DND-41 (cell line): ENCODE data around the gene CSNK1A1L.

Experiments
- ATAC-seq: fragments of 200-7000 bp; cut with Tn5 transposase; 3 replicates; pipeline ENCODE4 v1.9.1; 2021; ENCODE audit warnings: low read depth; ENCODE audit not compliant: insufficient read depth
- DNase-seq: peaks from one replicate; pipeline ENCODE4 v3.0.0-alpha.2; 2020
- H2AFZ ChIP-seq: 2 replicates; pipeline ENCODE4 v1.6.0; 2012; ENCODE audit warnings: low read depth, low read length
- H3K27ac ChIP-seq: 2 replicates; pipeline ENCODE4 v1.5.1; 2012; ENCODE audit warnings: low read length, inconsistent platforms
- H3K27me3 ChIP-seq: fragments of 200-600 bp; sonication (generic); 2 replicates; pipeline ENCODE4 v1.6.0; 2012; ENCODE audit warnings: low read length, mild to moderate bottlenecking, inconsistent platforms; ENCODE audit not compliant: insufficient read depth, poor library complexity
- H3K36me3 ChIP-seq: 2 replicates; pipeline ENCODE4 v1.5.1; 2012; ENCODE audit warnings: low read length, inconsistent platforms; ENCODE audit not compliant: insufficient read depth
- H3K4me1 ChIP-seq: 2 replicates; pipeline ENCODE4 v1.5.1; 2012; ENCODE audit warnings: mild to moderate bottlenecking, low read length; ENCODE audit not compliant: insufficient read depth
- H3K4me2 ChIP-seq: 2 replicates; pipeline ENCODE4 v1.6.0; 2012; ENCODE audit warnings: mild to moderate bottlenecking, moderate library complexity, low read length, inconsistent platforms; ENCODE audit not compliant: insufficient read depth
- H3K4me3 ChIP-seq, 2 experiments: fragments of 200-600 bp in 1 of 2; shearing (Covaris generic) in 1 of 2; 2 replicates each; pipeline ENCODE4 v1.5.1; 2012 to 2016; ENCODE audit warnings: inconsistent platforms in 2 of 2, low read length in 2 of 2, mild to moderate bottlenecking in 2 of 2, low read depth in 1 of 2, moderate library complexity in 1 of 2
- H3K79me2 ChIP-seq: 2 replicates; pipeline ENCODE4 v1.6.0; 2012; ENCODE audit warnings: low read length, inconsistent platforms; ENCODE audit not compliant: insufficient read depth
- H3K9ac ChIP-seq: 2 replicates; pipeline ENCODE4 v1.6.0; 2012; ENCODE audit warnings: low read depth, mild to moderate bottlenecking, inconsistent platforms, low read length, moderate library complexity
- H3K9me3 ChIP-seq: 2 replicates; pipeline ENCODE4 v1.5.1; 2012; ENCODE audit warnings: low read length, moderate library complexity, mild to moderate bottlenecking, inconsistent platforms; ENCODE audit not compliant: insufficient read depth, severe bottlenecking
- H4K20me1 ChIP-seq: 2 replicates; pipeline ENCODE4 v1.6.0; 2012; ENCODE audit warnings: low read length; ENCODE audit not compliant: insufficient read depth
- EZH2 ChIP-seq: IDR thresholded peaks from 3 replicates; pipeline ENCODE4 v1.6.1; 2012; ENCODE audit warnings: borderline replicate concordance, low read depth, mild to moderate bottlenecking, moderate library complexity, low read length, inconsistent platforms; ENCODE audit not compliant: severe bottlenecking
- TF ChIP-seq, protein P1 (sequence below): IDR thresholded peaks from 2 replicates; pipeline ENCODE4 v1.5.1; 2012; ENCODE audit warnings: borderline replicate concordance, low read length, moderate library complexity, mild to moderate bottlenecking; ENCODE audit not compliant: poor library complexity, severe bottlenecking; ENCODE audit errors: extremely low read depth

The CSNK1A1L gene

DNA sequence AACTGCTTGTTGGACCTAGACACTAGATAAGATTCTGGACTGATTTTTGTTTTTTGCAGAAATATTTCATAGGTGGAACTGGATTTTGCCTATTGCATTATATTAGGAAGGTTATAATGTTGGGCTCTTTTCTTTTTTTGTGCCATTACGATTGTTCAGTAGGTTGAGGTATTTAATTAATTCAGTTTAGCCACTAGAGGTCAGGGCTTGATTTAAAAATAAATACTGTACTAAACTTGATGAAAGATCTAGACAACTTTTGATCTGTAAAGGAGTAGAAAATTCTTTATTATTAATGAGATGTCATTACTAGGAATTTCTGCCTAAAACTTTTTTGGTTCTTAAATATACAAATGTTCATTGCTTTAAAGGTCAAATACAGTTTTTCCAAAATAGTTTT, 30.8 kb downstream of the CSNK1A1L start:
- H3K27me3 ChIP-seq = peaks cover 10% of the 10 kb centered on the region
- no peak overlapping the region for H3K9ac ChIP-seq
- no peaks in the 10 kb centered on the region for H3K9me3 ChIP-seq
- H4K20me1 ChIP-seq = no peaks in the 10 kb centered on the region
- H3K79me2 ChIP-seq = no peaks in the 10 kb centered on the region
- ATAC-seq (peak; percentile 54; the same call in 2 of the 3 replicates), DNase-seq (no peak)
- H3K4me2 ChIP-seq = no peak overlapping the region
- H3K36me3 ChIP-seq = no peaks in the 10 kb centered on the region
- no peaks in the 10 kb centered on the region for H3K4me1 ChIP-seq
- H3K4me3 ChIP-seq = no peak overlapping the region
- H3K27ac ChIP-seq = no peak overlapping the region
- TF ChIP-seq EZH2 = no peak
- TF ChIP-seq, protein P1, sequence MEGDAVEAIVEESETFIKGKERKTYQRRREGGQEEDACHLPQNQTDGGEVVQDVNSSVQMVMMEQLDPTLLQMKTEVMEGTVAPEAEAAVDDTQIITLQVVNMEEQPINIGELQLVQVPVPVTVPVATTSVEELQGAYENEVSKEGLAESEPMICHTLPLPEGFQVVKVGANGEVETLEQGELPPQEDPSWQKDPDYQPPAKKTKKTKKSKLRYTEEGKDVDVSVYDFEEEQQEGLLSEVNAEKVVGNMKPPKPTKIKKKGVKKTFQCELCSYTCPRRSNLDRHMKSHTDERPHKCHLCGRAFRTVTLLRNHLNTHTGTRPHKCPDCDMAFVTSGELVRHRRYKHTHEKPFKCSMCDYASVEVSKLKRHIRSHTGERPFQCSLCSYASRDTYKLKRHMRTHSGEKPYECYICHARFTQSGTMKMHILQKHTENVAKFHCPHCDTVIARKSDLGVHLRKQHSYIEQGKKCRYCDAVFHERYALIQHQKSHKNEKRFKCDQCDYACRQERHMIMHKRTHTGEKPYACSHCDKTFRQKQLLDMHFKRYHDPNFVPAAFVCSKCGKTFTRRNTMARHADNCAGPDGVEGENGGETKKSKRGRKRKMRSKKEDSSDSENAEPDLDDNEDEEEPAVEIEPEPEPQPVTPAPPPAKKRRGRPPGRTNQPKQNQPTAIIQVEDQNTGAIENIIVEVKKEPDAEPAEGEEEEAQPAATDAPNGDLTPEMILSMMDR = peak; percentile 57
- H2AFZ ChIP-seq = no peak overlapping the region

GRCh38 chr13:37072024-37072423, 33.4 kb downstream of the CSNK1A1L start:
- ATAC-seq = no peak
- no peaks in the 10 kb centered on the region for H3K36me3 ChIP-seq
- DNase-seq = no peak
- H3K4me3 ChIP-seq = no peak overlapping the region
- H3K9ac ChIP-seq = no peak overlapping the region
- no peak overlapping the region for H3K4me2 ChIP-seq
- no peaks in the 10 kb centered on the region for H3K4me1 ChIP-seq
- H3K9me3 ChIP-seq = no peaks in the 10 kb centered on the region
- H3K79me2 ChIP-seq = no peaks in the 10 kb centered on the region
- H3K27me3 ChIP-seq = peaks cover 10% of the 10 kb centered on the region
- no peak overlapping the region for H3K27ac ChIP-seq
- no peak overlapping the region for H2AFZ ChIP-seq
- no peaks in the 10 kb centered on the region for H4K20me1 ChIP-seq
- TF ChIP-seq, protein P1 = no peak
- TF ChIP-seq EZH2 = no peak

DNA sequence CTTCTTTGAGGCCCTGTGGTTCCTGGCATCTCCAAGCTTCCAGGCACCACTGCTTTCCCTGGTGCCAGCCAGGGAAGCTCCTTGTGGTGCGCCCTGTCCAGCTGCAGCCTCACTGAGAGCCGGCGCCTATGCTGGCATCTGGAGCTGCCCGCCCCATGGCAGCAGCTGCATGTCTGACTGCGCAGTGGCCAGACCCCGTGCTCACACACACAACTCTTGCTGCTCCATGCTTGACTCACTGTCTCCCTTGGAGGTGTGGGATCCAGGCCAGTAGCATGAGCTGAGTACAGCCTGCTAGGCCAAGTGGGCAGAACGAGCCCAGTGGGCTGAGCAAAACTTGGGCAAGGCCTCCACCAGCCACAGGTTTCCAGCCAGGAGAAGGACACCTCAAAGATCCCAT, 34.5 kb downstream of the CSNK1A1L start:
- H3K27ac ChIP-seq = no peak overlapping the region
- no peaks in the 10 kb centered on the region for H3K36me3 ChIP-seq
- H3K4me3 ChIP-seq = no peak overlapping the region
- no peak overlapping the region for H3K9ac ChIP-seq
- no peaks in the 10 kb centered on the region for H3K4me1 ChIP-seq
- H3K27me3 ChIP-seq = peaks cover 10% of the 10 kb centered on the region
- no peaks in the 10 kb centered on the region for H4K20me1 ChIP-seq
- TF ChIP-seq, protein P1 = no peak
- no peak for TF ChIP-seq EZH2
- H2AFZ ChIP-seq = no peak overlapping the region
- H3K79me2 ChIP-seq = no peaks in the 10 kb centered on the region
- DNase-seq (no peak), ATAC-seq (no peak)
- H3K9me3 ChIP-seq = no peaks in the 10 kb centered on the region
- H3K4me2 ChIP-seq = no peak overlapping the region

- Histone ChIP-seq H3K4me2 (no peak overlapping the region), H2AFZ (no peak overlapping the region), H3K9me3 (no peaks in the 10 kb centered on the region), H3K4me3 (no peak overlapping the region), H3K27ac (no peak overlapping the region), H3K4me1 (no peaks in the 10 kb centered on the region), H3K79me2 (no peaks in the 10 kb centered on the region), H3K27me3 (peaks cover 10% of the 10 kb centered on the region), H3K9ac (no peak overlapping the region), H4K20me1 (no peaks in the 10 kb centered on the region), H3K36me3 (no peaks in the 10 kb centered on the region)
- TF ChIP-seq EZH2 = no peak
- TF ChIP-seq, protein P1 = no peak
- DNase-seq (no peak), ATAC-seq (no peak)
Observed at GRCh38 chr13:37070145-37070695, 35.2 kb downstream of the CSNK1A1L start.
